ENCODE measurements around the gene MFAP1.
"Not testable (repeated sequence)": the region's sequence is repeated elsewhere in the genome, so short reads cannot be mapped to it uniquely, and the experiment has no call there.

Gene MFAP1

DNA sequence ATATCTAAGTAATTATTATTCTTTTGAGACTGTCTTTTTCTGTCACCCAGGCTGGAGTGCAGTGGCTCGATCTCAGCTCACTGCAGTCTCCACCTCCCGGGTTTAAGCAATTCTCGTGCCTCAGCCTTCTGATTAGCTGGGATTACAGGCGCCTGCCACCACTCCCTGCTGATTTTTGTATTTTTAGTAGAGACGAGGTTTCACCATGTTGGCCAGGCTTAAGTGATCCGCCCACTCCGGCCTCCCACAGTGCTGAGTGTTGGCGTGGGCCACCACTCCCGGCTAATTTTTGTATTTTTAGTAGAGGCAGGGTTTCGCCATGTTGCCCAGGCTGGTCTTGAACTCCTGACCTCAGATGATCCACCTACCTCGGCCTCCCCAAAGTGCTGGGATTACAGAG lies 815 bp upstream of the MFAP1 start:
- FAIRE-seq, result not testable (repeated sequence)

GRCh38 chr15:43821505-43821904 lies 3.0 kb downstream of the MFAP1 start:
- FAIRE-seq (no peak), DNase-seq (ENCODE audit: low spot score) (no peak)

More for the DNA sequence above, 815 bp upstream of the MFAP1 start:
- not testable (repeated sequence) for DNase-seq (ENCODE audit: low spot score)

DNA sequence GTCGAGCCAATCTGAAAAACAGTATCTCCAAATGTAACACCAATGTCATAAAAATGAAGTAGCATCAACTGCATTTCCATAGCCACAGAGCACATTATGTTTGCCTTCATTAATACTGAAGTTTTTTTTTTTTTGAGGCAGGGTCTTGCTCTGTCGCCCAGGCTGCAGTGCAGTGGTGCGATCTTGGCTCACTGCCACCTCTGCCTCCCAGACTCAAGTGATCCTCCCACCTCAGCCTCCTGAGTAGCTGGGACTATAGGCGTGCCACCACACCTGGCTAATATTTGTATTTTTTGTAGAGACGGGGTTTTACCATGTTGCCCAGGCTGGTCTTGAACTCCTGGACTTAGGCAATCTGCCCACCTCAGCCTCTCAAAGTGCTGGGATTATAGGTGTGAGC lies 9.4 kb downstream of the MFAP1 start:
- not testable (repeated sequence) for FAIRE-seq; DNase-seq (ENCODE audit: low spot score)

DNA sequence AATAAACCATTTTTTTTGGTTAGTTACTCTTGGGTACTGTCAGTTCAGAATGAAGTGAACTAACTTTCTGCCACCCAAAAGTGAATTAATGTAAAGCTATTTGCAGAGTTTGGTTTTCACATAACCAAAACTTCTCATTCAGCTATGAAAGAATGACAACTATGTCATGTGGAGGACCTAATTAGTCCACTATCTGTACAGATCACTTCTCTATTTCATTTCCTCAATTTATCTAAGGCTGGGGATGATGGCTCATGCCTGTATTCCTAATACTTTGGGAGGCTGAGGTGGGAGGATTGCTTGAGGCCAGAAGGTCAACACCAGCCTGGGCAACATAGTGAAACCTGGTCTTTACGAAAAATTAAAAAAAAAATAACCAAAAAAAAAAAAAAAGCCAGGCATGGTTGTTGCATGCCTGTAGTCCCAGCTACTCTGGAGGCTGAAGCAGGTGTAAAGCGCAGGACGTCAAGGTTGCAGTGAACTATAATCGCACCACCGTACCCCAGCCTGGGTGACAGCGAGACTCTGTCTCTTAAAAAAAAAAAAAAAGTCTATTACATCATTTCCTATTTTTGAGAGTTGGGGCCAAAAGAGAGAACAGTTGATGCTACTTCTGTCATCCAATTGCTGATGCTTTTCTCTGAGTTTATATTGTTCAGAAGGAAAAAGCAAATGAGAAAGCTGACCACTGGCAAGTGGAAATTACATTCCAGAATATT lies 15.4 kb downstream of the MFAP1 start:
- FAIRE-seq, result no peak
- DNase-seq (ENCODE audit: low spot score), result no peak

GRCh38 chr15:43808435-43808950 lies 16.0 kb downstream of the MFAP1 start:
- FAIRE-seq, result no peak
- DNase-seq (ENCODE audit: low spot score), result no peak

DNA sequence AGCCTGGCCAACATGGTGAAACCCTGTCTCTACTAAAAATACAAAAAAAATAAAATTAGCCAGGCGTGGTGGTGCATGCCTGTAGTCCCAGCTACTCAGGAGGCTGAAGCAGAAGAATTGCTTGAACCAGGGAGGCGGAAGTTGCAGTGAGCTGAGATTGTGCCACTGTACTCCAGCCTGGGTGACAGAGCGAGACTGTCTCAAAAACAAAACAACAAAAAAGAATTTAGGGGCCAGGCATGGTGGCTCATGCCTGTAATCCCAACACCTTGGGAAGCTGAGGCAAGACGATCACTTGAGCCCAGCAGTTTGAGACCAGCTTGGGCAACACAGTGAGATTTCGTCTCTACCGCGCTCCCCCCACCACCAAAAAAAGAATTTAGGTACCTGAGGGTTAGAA lies 21.8 kb downstream of the MFAP1 start:
- FAIRE-seq; DNase-seq (ENCODE audit: low spot score): not testable (repeated sequence)

GRCh38 chr15:43800286-43801141 lies 24.0 kb downstream of the MFAP1 start, which contains the start of gene HYPK:
TSS of gene HYPK (plus strand) at chr15:43800599. CDS start at chr15:43800623, 24 bp downstream.
- FAIRE-seq (no peak), DNase-seq (ENCODE audit: low spot score) (peak; percentile 79)

GRCh38 chr15:43799945-43800285 lies 24.6 kb downstream of the MFAP1 start, which contains the start of gene SERINC4:
TSS of gene SERINC4 (minus strand) at chr15:43800220. CDS start at chr15:43799986, 234 bp downstream.
- DNase-seq (ENCODE audit: low spot score) (no peak), FAIRE-seq (no peak)

- DNase-seq (ENCODE audit: low spot score) (no peak), FAIRE-seq (no peak)
Observed at GRCh38 chr15:43799209-43799944, 25.1 kb downstream of the MFAP1 start.

DNA sequence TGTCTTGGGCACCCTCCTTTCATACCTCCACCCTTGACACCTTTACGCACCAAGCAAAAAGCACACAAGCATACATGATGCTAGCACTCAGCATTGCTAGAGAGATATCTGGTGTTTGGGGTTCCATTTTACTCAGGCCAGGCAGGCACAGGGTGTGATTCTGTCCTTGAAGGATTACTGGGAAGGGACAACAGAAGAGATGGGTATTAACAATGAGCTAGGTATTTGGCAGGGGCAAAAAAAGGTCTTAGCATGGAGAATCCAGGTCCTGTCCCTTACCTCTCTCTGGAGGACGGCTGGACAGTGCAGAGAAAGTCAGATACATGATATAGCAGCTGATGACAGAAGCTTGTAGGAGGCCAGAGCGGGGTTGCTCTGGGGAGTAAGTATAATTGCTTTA lies 27.9 kb downstream of the MFAP1 start:
- DNase-seq (ENCODE audit: low spot score), result no peak
- no peak for FAIRE-seq

DNA sequence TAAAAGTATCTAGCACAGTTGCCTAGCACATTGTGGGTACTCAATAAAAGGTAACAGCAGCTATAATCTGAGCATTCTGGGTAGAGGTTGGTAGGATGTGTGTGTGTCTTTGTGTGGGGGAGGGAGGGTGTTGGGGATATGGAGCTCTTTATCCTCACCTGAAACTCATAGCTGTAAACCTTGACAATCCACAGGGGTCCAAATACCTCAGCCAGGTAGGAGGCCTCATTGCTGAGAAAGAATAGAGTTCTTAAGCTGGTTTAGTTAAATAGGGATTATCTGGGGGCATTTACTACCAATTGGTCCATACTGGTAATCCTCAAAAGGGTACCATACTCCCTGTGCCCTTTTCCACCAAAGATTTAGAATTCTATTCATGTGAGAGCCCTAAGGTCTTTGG lies 28.5 kb downstream of the MFAP1 start:
- no peak for FAIRE-seq

DNA sequence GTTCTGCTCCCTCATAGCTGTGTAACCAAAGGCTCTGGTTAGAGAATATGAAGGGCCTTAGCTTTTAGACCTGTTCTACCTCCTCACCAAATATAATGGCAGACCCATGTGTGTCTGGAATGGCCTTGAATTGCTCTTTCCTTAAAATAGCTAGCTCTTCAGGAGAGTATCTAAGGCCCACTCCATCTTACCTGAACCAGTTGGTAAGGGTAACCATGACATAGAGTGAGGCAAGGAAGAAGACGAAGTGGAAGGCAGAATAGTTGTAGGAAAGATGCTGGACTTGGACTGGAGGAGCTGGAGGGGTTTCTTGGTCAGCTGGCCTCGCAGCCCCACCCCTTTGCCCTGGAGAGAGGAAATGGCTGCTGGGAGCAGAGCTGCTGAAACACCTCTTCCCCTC lies 29.3 kb downstream of the MFAP1 start:
- no peak for DNase-seq (ENCODE audit: low spot score)
- no peak for FAIRE-seq

More for the DNA sequence above, 28.5 kb downstream of the MFAP1 start:
- DNase-seq (ENCODE audit: low spot score), result no peak

DNA sequence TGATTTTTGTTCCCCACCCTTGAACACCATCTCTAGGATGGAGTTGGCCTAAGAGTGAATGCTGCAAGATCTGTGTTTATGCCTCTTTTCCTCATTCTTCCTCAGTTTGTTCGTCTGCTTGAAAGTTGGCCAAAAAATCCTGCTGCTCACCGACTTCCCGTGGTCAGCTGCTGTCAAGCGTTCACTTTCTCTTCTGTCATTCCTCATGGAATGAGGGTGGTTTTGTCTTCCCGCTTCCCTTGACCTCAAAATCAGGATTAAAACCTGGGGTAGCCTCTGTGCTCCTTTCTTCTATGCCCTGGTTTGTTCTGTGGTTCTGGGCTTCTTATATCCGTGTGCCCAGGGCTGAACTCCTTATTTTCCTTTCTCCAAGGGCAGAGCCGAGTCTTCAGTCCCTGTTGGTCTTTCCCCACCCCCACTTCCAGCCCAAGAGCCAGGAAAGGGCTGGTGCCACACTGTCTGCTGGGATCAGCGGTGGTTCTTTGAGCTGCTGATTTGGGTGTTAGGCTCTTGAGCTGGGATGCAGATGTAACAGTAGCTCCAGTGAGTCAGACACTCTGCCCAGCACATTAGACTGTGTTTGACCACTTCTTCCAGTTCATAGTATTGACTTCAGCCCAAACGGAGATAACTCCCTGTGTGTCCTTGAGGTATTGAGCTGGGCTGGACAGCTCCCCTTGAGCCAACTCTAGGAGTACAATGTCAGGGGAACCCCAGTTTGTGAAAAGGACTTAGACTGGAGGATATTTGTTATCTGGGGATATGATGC lies 30.0 kb downstream of the MFAP1 start:
- no peak for FAIRE-seq
- DNase-seq (ENCODE audit: low spot score), result no peak

GRCh38 chr15:43793647-43794046 lies 30.8 kb downstream of the MFAP1 start:
- no peak for DNase-seq (ENCODE audit: low spot score)
- FAIRE-seq, result no peak

- FAIRE-seq (no peak), DNase-seq (ENCODE audit: low spot score) (peak; percentile 25)
Observed at GRCh38 chr15:43792761-43793476, 31.6 kb downstream of the MFAP1 start.

GRCh38 chr15:43791993-43792760 lies 32.3 kb downstream of the MFAP1 start, which contains the start of gene SERF2:
TSS of gene SERF2 (plus strand) at chr15:43792320. CDS start at chr15:43792377, 57 bp downstream.
- FAIRE-seq (peak; percentile 67), DNase-seq (ENCODE audit: low spot score) (peak; percentile 99)

DNA sequence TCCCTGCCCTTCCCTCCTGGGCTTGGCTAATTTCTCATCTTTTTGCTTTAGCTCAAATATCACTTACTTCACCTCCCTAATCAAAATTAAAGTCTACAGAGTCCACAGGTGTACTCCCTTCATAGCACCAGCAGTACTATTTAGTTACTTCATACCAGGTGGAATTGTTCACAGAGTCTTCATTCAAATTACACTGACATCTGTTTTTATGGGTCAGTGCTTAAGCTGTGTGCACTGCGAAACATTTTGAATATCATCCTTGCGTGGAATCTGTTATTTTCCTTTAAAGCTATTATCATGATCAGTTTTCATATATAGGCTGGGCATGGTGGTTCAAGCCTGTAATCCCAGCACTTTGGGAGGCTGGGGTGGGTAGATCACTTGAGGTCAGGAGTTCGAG lies 35.1 kb downstream of the MFAP1 start:
- no peak for FAIRE-seq

GRCh38 chr15:43779016-43779415 lies 45.5 kb downstream of the MFAP1 start:
- no peak for FAIRE-seq

More for the DNA sequence above, 35.1 kb downstream of the MFAP1 start:
- no peak for DNase-seq (ENCODE audit: low spot score)

GRCh38 chr15:43777267-43777914 lies 47.1 kb downstream of the MFAP1 start:
- DNase-seq (ENCODE audit: low spot score), result no peak

More at GRCh38 chr15:43779016-43779415, 45.5 kb downstream of the MFAP1 start:
- DNase-seq (ENCODE audit: low spot score), result no peak

More at GRCh38 chr15:43777267-43777914, 47.1 kb downstream of the MFAP1 start:
- no peak for FAIRE-seq

All from urothelium cell line (cell line).